HG03139 (cell line): Measurements from ENCODE around the gene KCNK4.

Experiments
- ATAC-seq: cut with Tn5 transposase; IDR thresholded peaks from one replicate; pipeline ENCODE4 v1.9.1; 2021; ENCODE audit not compliant: unreplicated experiment

KCNK4 gene

DNA sequence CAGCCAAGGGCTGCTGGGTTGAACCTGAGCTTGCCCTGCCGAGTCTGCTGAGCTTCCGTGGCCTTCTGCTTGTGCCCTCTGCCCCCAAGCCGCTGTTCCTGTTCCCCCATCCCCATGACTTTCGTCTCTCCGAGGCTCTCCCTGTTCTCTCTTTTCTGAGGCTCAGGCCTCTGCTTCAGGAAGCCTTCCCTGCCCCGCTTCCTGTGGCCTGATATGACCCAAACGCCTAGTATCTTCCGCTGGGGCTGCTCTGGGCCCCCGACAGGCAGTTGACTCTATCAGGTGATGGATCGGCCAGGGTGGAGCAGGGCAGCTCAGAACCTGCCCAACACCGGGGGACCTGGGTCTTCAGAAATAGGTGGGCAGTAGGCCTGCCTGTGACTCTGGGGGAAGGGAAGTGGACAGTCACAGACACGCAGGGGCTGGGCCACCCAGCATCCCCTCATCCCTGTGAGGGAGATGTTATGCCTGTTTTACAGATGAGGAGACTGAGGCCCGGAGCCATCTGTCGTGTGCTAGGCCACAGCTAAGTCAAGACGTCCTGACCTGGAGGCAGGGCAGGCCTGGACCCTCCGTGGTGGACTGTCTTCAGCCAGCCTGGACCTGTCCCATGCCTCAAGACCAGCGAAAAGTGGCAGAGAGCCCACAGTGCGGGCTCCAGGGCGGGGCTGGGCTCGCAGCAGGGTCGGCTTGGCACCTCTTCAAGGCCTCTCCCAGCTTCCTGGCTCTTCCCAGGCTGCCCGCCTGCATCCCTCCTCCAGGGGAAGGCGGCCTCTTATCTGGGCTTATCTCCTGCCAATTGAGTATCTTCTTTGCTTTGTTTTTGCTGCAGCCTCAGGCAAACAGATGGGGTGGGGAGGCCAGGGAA, 22.8 kb upstream of the KCNK4 start:
- no peak for ATAC-seq

GRCh38 chr11:64268893-64269539, 22.1 kb upstream of the KCNK4 start:
- ATAC-seq: no peak

GRCh38 chr11:64269540-64270220, 21.4 kb upstream of the KCNK4 start:
- peak; percentile 56 for ATAC-seq

DNA sequence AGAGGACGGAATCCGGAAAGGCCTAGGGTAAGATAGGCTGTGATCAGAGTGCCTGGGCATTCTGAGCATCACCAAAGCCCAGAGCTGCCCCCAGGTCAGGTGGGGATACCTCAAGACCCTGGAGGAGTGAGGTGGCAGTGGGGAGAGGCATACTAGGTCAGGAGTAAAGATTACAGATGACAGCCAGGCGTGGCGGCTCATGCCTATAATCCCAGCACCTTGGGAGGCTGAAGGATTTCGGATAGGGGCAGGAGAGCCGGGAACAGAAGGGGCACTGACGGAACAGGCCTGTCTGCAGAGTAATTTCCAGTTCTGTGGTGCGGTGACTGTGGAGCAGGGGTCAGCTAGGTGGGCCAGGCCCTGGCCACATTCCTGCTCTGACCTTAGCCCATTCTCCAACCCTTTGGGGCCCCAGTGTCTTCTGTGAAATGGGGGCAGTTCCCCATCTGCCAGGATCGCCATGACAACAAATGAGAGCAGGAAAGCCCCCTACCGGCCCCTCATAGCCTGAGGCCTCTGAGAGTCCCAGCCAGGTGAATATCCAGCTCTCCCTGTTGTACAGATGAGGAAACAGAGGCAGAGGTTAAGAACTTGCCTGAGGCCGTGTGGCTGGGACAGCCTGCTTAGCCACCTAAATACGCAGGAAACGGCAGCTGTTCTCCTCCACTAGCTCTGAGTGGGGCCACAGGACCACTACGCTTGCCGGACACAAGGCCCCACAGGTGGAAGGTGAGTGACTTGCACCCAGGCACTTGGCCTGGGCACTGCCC, 15.9 kb upstream of the KCNK4 start:
- no peak for ATAC-seq

DNA sequence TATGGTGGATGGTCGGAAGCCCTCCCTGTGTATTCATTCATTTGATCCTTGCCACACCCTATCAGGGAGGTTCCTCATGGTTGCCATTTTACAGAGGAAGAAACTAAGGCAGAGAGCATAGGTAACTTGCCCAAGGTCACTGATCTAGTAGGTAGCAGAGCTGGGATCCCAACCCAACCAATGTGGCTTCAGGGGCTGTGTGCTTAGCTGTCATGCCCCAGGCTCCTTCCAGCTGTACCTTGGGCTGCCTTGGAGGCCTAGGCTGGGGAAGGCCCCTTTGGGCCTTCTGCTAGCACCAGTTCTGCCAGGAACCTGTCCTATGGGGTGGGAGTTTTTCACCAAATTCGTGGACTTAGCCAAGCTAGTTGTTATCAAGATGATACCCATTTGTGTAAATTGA, 15.3 kb upstream of the KCNK4 start:
- ATAC-seq: no peak

- no peak for ATAC-seq
Observed at GRCh38 chr11:64276653-64277431, 14.3 kb upstream of the KCNK4 start.

GRCh38 chr11:64278576-64279190, 12.4 kb upstream of the KCNK4 start:
- ATAC-seq: no peak

DNA sequence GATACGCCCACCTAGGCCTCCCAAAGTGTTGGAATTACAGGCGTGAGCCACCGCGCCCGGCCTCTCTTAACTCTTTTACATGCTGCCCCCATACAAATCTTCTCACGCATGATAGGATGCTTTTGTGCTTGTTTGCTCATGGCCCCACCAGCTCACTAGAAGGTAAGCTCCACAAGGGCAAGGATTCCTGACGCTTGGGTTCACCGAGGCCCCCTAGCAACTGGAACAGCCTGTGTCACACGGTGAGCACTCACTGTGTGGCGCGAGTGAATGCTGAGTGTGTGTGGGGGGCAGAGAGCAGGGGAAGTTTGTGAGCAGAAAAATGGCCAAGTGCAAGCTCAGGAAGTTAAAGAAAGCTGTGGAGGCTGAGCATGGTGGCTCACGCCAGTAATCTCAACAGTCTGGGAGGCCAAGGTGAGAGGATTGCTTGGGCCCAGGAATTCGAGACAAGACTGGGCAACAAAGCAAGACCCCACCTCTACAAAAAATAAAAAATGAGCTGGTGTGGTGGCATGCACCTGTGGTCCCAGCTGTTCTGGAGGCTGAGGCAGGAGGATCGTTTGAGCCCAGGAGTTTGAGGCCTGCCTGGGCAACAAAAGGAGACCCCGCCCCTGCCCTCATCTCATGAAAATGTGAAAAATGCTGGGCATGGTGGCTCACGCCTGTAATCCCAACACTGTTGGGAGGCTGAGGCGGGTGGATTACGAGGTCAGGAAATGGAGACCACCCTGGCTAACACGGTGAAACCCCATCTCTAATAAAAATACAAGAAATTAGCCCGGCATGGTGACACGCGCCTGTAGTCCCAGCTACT, 8.9 kb upstream of the KCNK4 start:
- no peak for ATAC-seq

DNA sequence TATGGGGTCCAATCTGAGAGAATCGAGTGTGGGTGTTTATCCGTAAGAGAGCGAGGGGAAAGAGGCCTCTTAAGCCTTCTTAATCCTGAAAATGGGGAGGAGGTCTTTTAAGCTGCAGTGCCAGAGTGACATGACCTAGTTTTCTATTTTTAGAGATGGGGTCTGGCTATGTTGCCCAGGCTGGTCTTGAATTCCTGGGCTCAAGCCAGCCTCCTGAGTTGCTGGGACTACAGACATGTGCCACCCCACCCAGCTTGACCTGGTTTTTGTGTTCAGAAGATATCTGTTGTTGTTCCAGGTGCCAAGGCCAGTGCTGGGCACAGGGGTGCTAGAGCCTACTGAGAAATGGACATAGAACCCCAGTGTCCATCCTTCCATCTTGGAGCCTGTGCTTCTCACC, 8.0 kb upstream of the KCNK4 start:
- ATAC-seq: no peak

GRCh38 chr11:64284048-64284961, 6.8 kb upstream of the KCNK4 start, which contains the start of gene BAD:
Gene BAD, minus strand, starts transcription at chr11:64284665. Its CDS starts 297 bp downstream, at chr11:64284368.
- ATAC-seq: peak; percentile 60

GRCh38 chr11:64284962-64285884, 5.9 kb upstream of the KCNK4 start, which contains the start of gene GPR137:
Gene GPR137, plus strand, starts transcription at chr11:64285848. Its CDS starts 677 bp downstream, at chr11:64286525.
- ATAC-seq: peak; percentile 48

GRCh38 chr11:64285885-64286800, 5.0 kb upstream of the KCNK4 start:
- ATAC-seq: no peak

DNA sequence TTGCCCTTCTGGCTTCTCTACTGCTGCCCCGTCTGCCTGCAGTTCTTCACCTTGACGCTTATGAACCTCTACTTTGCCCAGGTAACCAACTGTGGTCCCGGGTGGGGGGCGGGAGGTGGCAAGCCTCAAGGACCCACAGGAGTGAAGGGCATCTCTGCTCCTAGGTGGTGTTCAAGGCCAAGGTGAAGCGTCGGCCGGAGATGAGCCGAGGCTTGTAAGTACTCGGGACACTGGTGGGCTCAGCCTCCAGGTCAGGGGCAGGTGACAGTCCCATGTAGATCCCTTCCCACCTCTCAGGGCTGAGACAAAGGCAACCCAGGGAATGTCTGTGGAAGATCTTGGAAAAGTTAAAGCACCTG, 4.3 kb upstream of the KCNK4 start:
- ATAC-seq: no peak

- ATAC-seq: no peak
Observed at GRCh38 chr11:64287676-64288352, 3.3 kb upstream of the KCNK4 start.

- ATAC-seq: no peak
Observed at GRCh38 chr11:64288353-64288750, 2.8 kb upstream of the KCNK4 start.
